Activated T-helper 1 cell treated with anti-CD3 and anti-CD28 coated beads, Interleukin-12 subunit alpha, Interleukin-12 subunit beta, Interleukin-2, Interleukin-4 antibody, amounts not matched to agents 30 ng/mL and 10 ng/mL and 1 ng/mL, durations not matched to agents 14 hours and 24 hours and 36 hours (primary cell): ENCODE data around the gene MUC5AC. TPM values are rescaled to one million over a fixed set of nuclear protein-coding genes. Genes with fewer than 3 reads are reported as not detected.
"Not testable (repeated sequence)": the region's sequence is repeated elsewhere in the genome, so short reads cannot be mapped to it uniquely, and the experiment has no call there.

Experiments
- DNase-seq: peaks from one replicate; pipeline ENCODE4 v3.0.0; 2021; ENCODE audit warnings: low spot score
- H3K27ac Mint-ChIP-seq: one replicate; pipeline ENCODE4 v1.8.0; 2021; ENCODE audit warnings: mild to moderate bottlenecking, mixed read lengths
- H3K27me3 Mint-ChIP-seq: one replicate; pipeline ENCODE4 v1.8.0; 2022; ENCODE audit warnings: mild to moderate bottlenecking, moderate library complexity, mixed read lengths; ENCODE audit not compliant: insufficient read depth
- H3K36me3 Mint-ChIP-seq: one replicate; pipeline ENCODE4 v1.8.0; 2021; ENCODE audit warnings: low read depth, mixed read lengths
- H3K4me1 Mint-ChIP-seq: one replicate; pipeline ENCODE4 v1.8.0; 2021; ENCODE audit warnings: low read depth, mixed read lengths
- H3K4me3 Mint-ChIP-seq: one replicate; pipeline ENCODE4 v1.8.0; 2021; ENCODE audit warnings: mild to moderate bottlenecking, moderate library complexity, mixed read lengths
- H3K9me3 Mint-ChIP-seq: one replicate; pipeline ENCODE4 v1.8.0; 2021; ENCODE audit warnings: mixed read lengths
- intact Hi-C: fragments of 100-400 bp; cut with micrococcal nuclease; formaldehyde crosslinking; loops from one replicate; pipeline ENCODE4 v1.15.1; 2024
- total RNA-seq: library from RNA; stranded (reverse); gene quantifications from 2 replicates; pipeline ENCODE4 v1.2.3, GENCODE V29; 2022

MUC5AC gene
- total RNA-seq, 1 donor from 2014 or later = not detected

- H3K36me3 Mint-ChIP-seq = no peaks in the 10 kb centered on the region
- no peaks in the 10 kb centered on the region for H3K27me3 Mint-ChIP-seq
- no peaks in the 10 kb centered on the region for H3K4me1 Mint-ChIP-seq
- intact Hi-C loops = no loop called here
- H3K4me3 Mint-ChIP-seq = no peak overlapping the region
- no peak for DNase-seq
- H3K9me3 Mint-ChIP-seq = peaks cover 22% of the 10 kb centered on the region
- peak overlapping the region; percentile 4 for H3K27ac Mint-ChIP-seq
Measured at GRCh38 chr11:1175461-1176223, 17.9 kb downstream of the MUC5AC start.

GRCh38 chr11:1176224-1177019, 18.7 kb downstream of the MUC5AC start:
- no peaks in the 10 kb centered on the region for H3K27me3 Mint-ChIP-seq
- no peak overlapping the region for H3K4me3 Mint-ChIP-seq
- H3K36me3 Mint-ChIP-seq = no peaks in the 10 kb centered on the region
- intact Hi-C loops = no loop called here
- H3K27ac Mint-ChIP-seq = no peak overlapping the region
- DNase-seq = no peak
- peaks cover 14% of the 10 kb centered on the region for H3K9me3 Mint-ChIP-seq
- no peaks in the 10 kb centered on the region for H3K4me1 Mint-ChIP-seq

- no peak overlapping the region for H3K4me3 Mint-ChIP-seq
- H3K4me1 Mint-ChIP-seq = no peaks in the 10 kb centered on the region
- no peak for DNase-seq
- intact Hi-C loops = no loop called here
- H3K27ac Mint-ChIP-seq = no peak overlapping the region
- H3K9me3 Mint-ChIP-seq = peaks cover 8% of the 10 kb centered on the region
- no peaks in the 10 kb centered on the region for H3K36me3 Mint-ChIP-seq
- H3K27me3 Mint-ChIP-seq = no peaks in the 10 kb centered on the region
Measured at GRCh38 chr11:1177020-1177770, 19.4 kb downstream of the MUC5AC start.

GRCh38 chr11:1177771-1178090, 20.0 kb downstream of the MUC5AC start:
- H3K27ac Mint-ChIP-seq = no peak overlapping the region
- no peaks in the 10 kb centered on the region for H3K4me1 Mint-ChIP-seq
- intact Hi-C loops = no loop called here
- H3K27me3 Mint-ChIP-seq = no peaks in the 10 kb centered on the region
- H3K36me3 Mint-ChIP-seq = no peaks in the 10 kb centered on the region
- H3K4me3 Mint-ChIP-seq = no peak overlapping the region
- DNase-seq = no peak
- peaks cover 8% of the 10 kb centered on the region for H3K9me3 Mint-ChIP-seq

- Mint-ChIP-seq H3K9me3 (peaks cover 8% of the 10 kb centered on the region), H3K27me3 (no peaks in the 10 kb centered on the region), H3K4me3 (no peak overlapping the region), H3K27ac (no peak overlapping the region), H3K36me3 (no peaks in the 10 kb centered on the region), H3K4me1 (no peaks in the 10 kb centered on the region)
- intact Hi-C loops = no loop called here
- DNase-seq = no peak
Measured at GRCh38 chr11:1178201-1178885, 20.6 kb downstream of the MUC5AC start.

- Mint-ChIP-seq H3K36me3 (no peaks in the 10 kb centered on the region), H3K27ac (no peak overlapping the region), H3K4me3 (no peak overlapping the region), H3K27me3 (no peaks in the 10 kb centered on the region), H3K9me3 (peaks cover 8% of the 10 kb centered on the region), H3K4me1 (no peaks in the 10 kb centered on the region)
- intact Hi-C loops = no loop called here
- no peak for DNase-seq
Measured at GRCh38 chr11:1178906-1179305, 21.2 kb downstream of the MUC5AC start.

GRCh38 chr11:1179641-1180040, 21.9 kb downstream of the MUC5AC start:
- Mint-ChIP-seq H3K4me3 (no peak overlapping the region), H3K36me3 (no peaks in the 10 kb centered on the region), H3K9me3 (peaks cover 8% of the 10 kb centered on the region), H3K27ac (no peak overlapping the region), H3K4me1 (no peaks in the 10 kb centered on the region), H3K27me3 (no peaks in the 10 kb centered on the region)
- no peak for DNase-seq
- intact Hi-C loops = no loop called here

- H3K27ac Mint-ChIP-seq = no peak overlapping the region
- intact Hi-C loops = no loop called here
- no peak for DNase-seq
- H3K36me3 Mint-ChIP-seq = no peaks in the 10 kb centered on the region
- H3K4me3 Mint-ChIP-seq = no peak overlapping the region
- H3K9me3 Mint-ChIP-seq = peaks cover 8% of the 10 kb centered on the region
- no peaks in the 10 kb centered on the region for H3K27me3 Mint-ChIP-seq
- H3K4me1 Mint-ChIP-seq = no peaks in the 10 kb centered on the region
Measured at GRCh38 chr11:1180171-1180570, 22.4 kb downstream of the MUC5AC start.

GRCh38 chr11:1180947-1181391, 23.2 kb downstream of the MUC5AC start:
- intact Hi-C loops = no loop called here
- Mint-ChIP-seq H3K9me3 (peaks cover under 1% of the 10 kb centered on the region), H3K4me3 (no peak overlapping the region), H3K36me3 (no peaks in the 10 kb centered on the region), H3K4me1 (no peaks in the 10 kb centered on the region), H3K27me3 (no peaks in the 10 kb centered on the region), H3K27ac (no peak overlapping the region)
- DNase-seq = no peak

GRCh38 chr11:1181420-1181819, 23.7 kb downstream of the MUC5AC start:
- Mint-ChIP-seq H3K9me3 (no peaks in the 10 kb centered on the region), H3K4me1 (no peaks in the 10 kb centered on the region), H3K4me3 (no peak overlapping the region), H3K27me3 (no peaks in the 10 kb centered on the region), H3K36me3 (no peaks in the 10 kb centered on the region), H3K27ac (no peak overlapping the region)
- intact Hi-C loops = no loop called here
- DNase-seq = no peak

GRCh38 chr11:1181853-1182535, 24.2 kb downstream of the MUC5AC start:
- no peaks in the 10 kb centered on the region for H3K9me3 Mint-ChIP-seq
- H3K4me1 Mint-ChIP-seq = no peaks in the 10 kb centered on the region
- DNase-seq = no peak
- H3K36me3 Mint-ChIP-seq = no peaks in the 10 kb centered on the region
- intact Hi-C loops = no loop called here
- no peak overlapping the region for H3K4me3 Mint-ChIP-seq
- H3K27me3 Mint-ChIP-seq = no peaks in the 10 kb centered on the region
- no peak overlapping the region for H3K27ac Mint-ChIP-seq

GRCh38 chr11:1184139-1184538, 26.4 kb downstream of the MUC5AC start:
- intact Hi-C loops, H3K36me3 Mint-ChIP-seq, H3K9me3 Mint-ChIP-seq, DNase-seq, H3K27ac Mint-ChIP-seq, H3K4me3 Mint-ChIP-seq, H3K27me3 Mint-ChIP-seq, H3K4me1 Mint-ChIP-seq: not testable (repeated sequence)
